Astrocyte (in vitro differentiated cells and primary cell): ENCODE results near the gene C7. TPM values are rescaled to one million over a fixed set of nuclear protein-coding genes. Genes with fewer than 3 reads are reported as not detected.

Source experiments
- DNase-seq: peaks from one replicate; pipeline ENCODE4 v3.0.0-alpha.2; 2010; ENCODE audit warnings: low read depth
- FAIRE-seq: peaks from 2 replicates; lab custom pipeline; 2011; peaks lifted over from hg19 to GRCh38; lab: Jason Lieb, UNC
- H2AFZ ChIP-seq: 2 replicates; pipeline ENCODE4 v1.6.0; 2012; ENCODE audit warnings: low read depth, low read length, inconsistent platforms
- H3K27ac ChIP-seq: 2 replicates; pipeline ENCODE4 v1.5.1; 2011; ENCODE audit warnings: low read depth, low read length, inconsistent platforms
- H3K27me3 ChIP-seq: 2 replicates; pipeline ENCODE4 v1.6.0; 2011; ENCODE audit warnings: low read length, inconsistent platforms; ENCODE audit not compliant: insufficient read depth
- H3K36me3 ChIP-seq: 2 replicates; pipeline ENCODE4 v1.5.1; 2011; ENCODE audit warnings: low read length, inconsistent platforms; ENCODE audit not compliant: insufficient read depth
- H3K4me1 ChIP-seq: 2 replicates; pipeline ENCODE4 v1.5.1; 2011; ENCODE audit warnings: low read length, inconsistent platforms; ENCODE audit not compliant: insufficient read depth
- H3K4me2 ChIP-seq: 2 replicates; pipeline ENCODE4 v1.6.0; 2012; ENCODE audit warnings: low read length, inconsistent platforms
- H3K4me3 ChIP-seq: 2 replicates; pipeline ENCODE4 v1.5.1; 2011; ENCODE audit warnings: low read depth, mild to moderate bottlenecking, low read length, inconsistent platforms; ENCODE audit not compliant: insufficient read depth
- H3K79me2 ChIP-seq: 2 replicates; pipeline ENCODE4 v1.6.0; 2012; ENCODE audit warnings: mild to moderate bottlenecking, low read length, inconsistent platforms; ENCODE audit not compliant: insufficient read depth
- H3K9ac ChIP-seq: 2 replicates; pipeline ENCODE4 v1.6.0; 2012; ENCODE audit warnings: mild to moderate bottlenecking, low read length, inconsistent platforms
- H3K9me3 ChIP-seq: 2 replicates; pipeline ENCODE4 v1.5.1; 2012; ENCODE audit warnings: low read depth, mild to moderate bottlenecking, low read length, inconsistent platforms; ENCODE audit not compliant: insufficient read depth
- H4K20me1 ChIP-seq: 2 replicates; pipeline ENCODE4 v1.6.0; 2012; ENCODE audit warnings: low read length, inconsistent platforms; ENCODE audit not compliant: insufficient read depth
- H3K27ac Mint-ChIP-seq: one replicate; pipeline ENCODE4 v1.8.0; 2021; ENCODE audit warnings: mild to moderate bottlenecking, mixed read lengths; ENCODE audit not compliant: unreplicated experiment
- H3K27me3 Mint-ChIP-seq: one replicate; pipeline ENCODE4 v1.8.0; 2021; ENCODE audit warnings: low read depth, mixed read lengths; ENCODE audit not compliant: unreplicated experiment
- H3K36me3 Mint-ChIP-seq: one replicate; pipeline ENCODE4 v1.8.0; 2021; ENCODE audit warnings: low read depth, mixed read lengths; ENCODE audit not compliant: unreplicated experiment
- H3K4me1 Mint-ChIP-seq: one replicate; pipeline ENCODE4 v1.8.0; 2021; ENCODE audit warnings: low read depth, mixed read lengths; ENCODE audit not compliant: unreplicated experiment
- H3K4me3 Mint-ChIP-seq: one replicate; pipeline ENCODE4 v1.8.0; 2021; ENCODE audit warnings: mild to moderate bottlenecking, moderate library complexity, mixed read lengths; ENCODE audit not compliant: unreplicated experiment
- H3K9me3 Mint-ChIP-seq: one replicate; pipeline ENCODE4 v1.8.0; 2021; ENCODE audit warnings: mild to moderate bottlenecking, mixed read lengths; ENCODE audit not compliant: unreplicated experiment
- EZH2 ChIP-seq: IDR thresholded peaks from 2 replicates; pipeline ENCODE4 v1.6.1; 2012; ENCODE audit warnings: mild to moderate bottlenecking, low read length, inconsistent platforms; ENCODE audit not compliant: insufficient read depth
- total RNA-seq: library from RNA; stranded (reverse); gene quantifications from 2 replicates; pipeline ENCODE4 v1.2.1, GENCODE V29; 2021
- TF ChIP-seq, protein P1 (sequence below): IDR thresholded peaks from 2 replicates; pipeline ENCODE4 v1.5.1; 2011; ENCODE audit warnings: low read depth, mild to moderate bottlenecking, inconsistent platforms, low read length, moderate library complexity; ENCODE audit not compliant: insufficient read depth

The C7 gene
- total RNA-seq, 1 donor from 2014 or later, result 0.66 TPM

DNA sequence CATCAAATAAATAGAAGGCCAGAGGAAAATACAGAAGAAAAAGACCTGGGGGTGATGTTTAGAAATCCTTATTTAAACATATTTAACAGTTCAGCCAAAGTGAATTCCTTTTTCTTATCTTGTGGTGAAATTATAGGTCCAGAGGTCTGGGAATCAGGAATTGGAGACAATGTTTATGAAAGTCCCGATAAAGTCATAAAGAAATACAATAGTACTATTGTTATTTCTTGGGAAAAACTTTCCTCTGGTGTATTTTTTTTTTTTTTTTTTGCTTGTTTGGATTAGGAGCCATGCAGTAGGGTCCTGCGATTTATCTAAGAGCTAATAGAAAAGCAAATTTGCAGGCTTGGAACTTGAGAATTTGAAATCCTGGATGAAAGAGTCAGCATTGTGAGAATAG lies 426 bp downstream of the C7 start:
- Mint-ChIP-seq H3K27me3 (no peaks in the 10 kb centered on the region), H3K36me3 (no peaks in the 10 kb centered on the region), H3K4me1 (peaks cover 11% of the 10 kb centered on the region), H3K9me3 (no peaks in the 10 kb centered on the region), H3K4me3 (no peak overlapping the region), H3K27ac (no peak overlapping the region)
- Histone ChIP-seq H3K9me3 (no peaks in the 10 kb centered on the region), H3K4me1 (no peaks in the 10 kb centered on the region), H2AFZ (no peak overlapping the region), H3K27me3 (no peaks in the 10 kb centered on the region), H3K9ac (no peak overlapping the region), H3K79me2 (no peaks in the 10 kb centered on the region), H4K20me1 (no peaks in the 10 kb centered on the region), H3K27ac (no peak overlapping the region), H3K36me3 (no peaks in the 10 kb centered on the region), H3K4me3 (no peak overlapping the region), H3K4me2 (no peak overlapping the region)
- TF ChIP-seq EZH2, result no peak
- TF ChIP-seq, protein P1, sequence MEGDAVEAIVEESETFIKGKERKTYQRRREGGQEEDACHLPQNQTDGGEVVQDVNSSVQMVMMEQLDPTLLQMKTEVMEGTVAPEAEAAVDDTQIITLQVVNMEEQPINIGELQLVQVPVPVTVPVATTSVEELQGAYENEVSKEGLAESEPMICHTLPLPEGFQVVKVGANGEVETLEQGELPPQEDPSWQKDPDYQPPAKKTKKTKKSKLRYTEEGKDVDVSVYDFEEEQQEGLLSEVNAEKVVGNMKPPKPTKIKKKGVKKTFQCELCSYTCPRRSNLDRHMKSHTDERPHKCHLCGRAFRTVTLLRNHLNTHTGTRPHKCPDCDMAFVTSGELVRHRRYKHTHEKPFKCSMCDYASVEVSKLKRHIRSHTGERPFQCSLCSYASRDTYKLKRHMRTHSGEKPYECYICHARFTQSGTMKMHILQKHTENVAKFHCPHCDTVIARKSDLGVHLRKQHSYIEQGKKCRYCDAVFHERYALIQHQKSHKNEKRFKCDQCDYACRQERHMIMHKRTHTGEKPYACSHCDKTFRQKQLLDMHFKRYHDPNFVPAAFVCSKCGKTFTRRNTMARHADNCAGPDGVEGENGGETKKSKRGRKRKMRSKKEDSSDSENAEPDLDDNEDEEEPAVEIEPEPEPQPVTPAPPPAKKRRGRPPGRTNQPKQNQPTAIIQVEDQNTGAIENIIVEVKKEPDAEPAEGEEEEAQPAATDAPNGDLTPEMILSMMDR, result no peak
- DNase-seq (no peak), FAIRE-seq (no peak)

DNA sequence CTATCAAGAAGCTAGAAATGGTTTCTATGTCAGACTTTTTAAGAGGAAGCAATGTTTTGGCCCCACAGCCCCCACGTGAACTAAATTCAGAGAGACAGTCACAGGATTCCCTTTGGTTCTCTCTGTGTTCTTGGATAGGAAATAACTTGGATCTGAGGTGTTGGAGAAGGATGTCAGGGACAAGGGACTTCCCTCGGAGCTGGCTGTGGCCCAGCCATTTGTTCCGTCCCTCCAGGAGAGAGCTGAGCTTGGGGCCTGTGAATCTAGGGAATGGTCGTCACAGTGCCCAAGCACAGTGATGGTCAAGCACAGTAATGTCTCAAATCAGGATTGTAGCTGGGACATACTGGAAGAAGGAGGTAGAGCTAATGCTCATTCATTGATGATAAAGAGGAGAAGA lies 2.0 kb downstream of the C7 start:
- Mint-ChIP-seq H3K4me3 (no peak overlapping the region), H3K36me3 (no peaks in the 10 kb centered on the region), H3K27me3 (no peaks in the 10 kb centered on the region), H3K4me1 (peaks cover 6% of the 10 kb centered on the region), H3K9me3 (no peaks in the 10 kb centered on the region), H3K27ac (no peak overlapping the region)
- Histone ChIP-seq H3K27me3 (no peaks in the 10 kb centered on the region), H3K4me3 (no peak overlapping the region), H3K79me2 (no peaks in the 10 kb centered on the region), H4K20me1 (no peaks in the 10 kb centered on the region), H2AFZ (no peak overlapping the region), H3K36me3 (no peaks in the 10 kb centered on the region), H3K9ac (no peak overlapping the region), H3K4me1 (peaks cover 4% of the 10 kb centered on the region), H3K27ac (no peak overlapping the region), H3K4me2 (no peak overlapping the region), H3K9me3 (no peaks in the 10 kb centered on the region)
- TF ChIP-seq, protein P1, result no peak
- DNase-seq, result no peak
- no peak for FAIRE-seq

DNA sequence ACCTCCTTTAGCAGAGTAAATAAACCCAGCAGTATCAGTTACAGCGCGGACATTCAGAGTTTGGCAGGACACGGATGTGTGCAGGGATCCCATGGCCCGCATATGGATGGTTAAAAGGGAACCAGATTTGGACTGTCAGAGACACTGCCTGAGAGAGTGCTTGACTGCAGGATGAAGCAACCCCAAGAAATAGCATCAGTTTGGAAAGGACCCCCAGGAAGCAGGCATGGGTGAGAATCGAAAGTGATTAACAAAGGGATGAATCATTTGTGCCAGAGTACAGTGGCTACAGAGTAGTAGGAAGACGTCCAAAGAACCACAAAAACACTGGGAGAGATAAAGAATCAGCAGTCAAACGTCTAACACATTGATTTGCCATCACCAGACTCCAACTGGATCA lies 5.5 kb downstream of the C7 start:
- no peaks in the 10 kb centered on the region for H3K9me3 Mint-ChIP-seq
- DNase-seq (peak; percentile 49), FAIRE-seq (no peak)
- H3K4me2 ChIP-seq, result peak overlapping the region; percentile 23
- no peak overlapping the region for H3K9ac ChIP-seq
- peaks cover 4% of the 10 kb centered on the region for H3K4me1 ChIP-seq
- no peaks in the 10 kb centered on the region for H3K36me3 Mint-ChIP-seq
- H2AFZ ChIP-seq, result peak overlapping the region; percentile 9
- H3K9me3 ChIP-seq, result no peaks in the 10 kb centered on the region
- H3K36me3 ChIP-seq, result no peaks in the 10 kb centered on the region
- no peak overlapping the region for H3K4me3 ChIP-seq
- no peak overlapping the region for H3K27ac ChIP-seq
- peaks cover 2% of the 10 kb centered on the region for H3K4me1 Mint-ChIP-seq
- H3K27me3 Mint-ChIP-seq, result no peaks in the 10 kb centered on the region
- no peaks in the 10 kb centered on the region for H4K20me1 ChIP-seq
- H3K27ac Mint-ChIP-seq, result no peak overlapping the region
- H3K27me3 ChIP-seq, result no peaks in the 10 kb centered on the region
- TF ChIP-seq, protein P1, result no peak
- no peak for TF ChIP-seq EZH2
- H3K79me2 ChIP-seq, result no peaks in the 10 kb centered on the region
- H3K4me3 Mint-ChIP-seq, result no peak overlapping the region
